Measurements from ENCODE around the gene CSNK1G2.

The CSNK1G2 gene

DNA sequence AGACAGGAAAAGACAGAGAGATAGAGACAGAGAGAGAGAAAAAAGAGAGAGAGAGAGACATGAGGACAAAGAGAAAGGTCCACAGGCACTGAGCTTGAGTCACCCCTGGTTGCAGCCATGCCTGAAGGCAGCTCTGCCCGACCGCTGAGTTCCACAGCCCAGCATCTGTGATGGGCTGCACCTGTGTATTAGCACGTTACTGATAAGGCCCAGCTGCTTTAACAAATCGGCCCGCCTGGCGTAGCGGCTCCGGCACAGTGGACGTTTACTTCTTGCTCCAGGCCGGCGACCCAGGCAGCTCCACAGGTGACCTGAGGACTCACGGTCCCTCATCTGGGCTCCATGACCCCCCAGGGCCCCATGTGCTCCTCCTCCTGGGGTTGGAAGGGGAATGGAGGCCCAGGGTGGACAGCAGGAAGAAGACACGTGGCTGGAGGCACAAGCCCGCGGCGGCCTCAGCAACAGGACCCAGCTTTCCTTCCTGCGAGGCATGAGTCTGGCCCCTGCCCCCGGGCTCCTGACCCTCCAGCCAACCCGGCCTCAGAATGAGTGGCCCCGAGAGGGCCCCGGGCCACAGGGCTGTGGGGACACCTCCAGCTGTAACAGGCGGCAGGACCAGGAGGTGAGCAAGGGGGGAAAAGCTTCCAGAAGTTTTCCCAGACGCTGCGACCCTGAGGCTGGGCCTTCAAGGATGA lies 3.9 kb upstream of the CSNK1G2 start:
- TF ChIP-seq, protein P1, sequence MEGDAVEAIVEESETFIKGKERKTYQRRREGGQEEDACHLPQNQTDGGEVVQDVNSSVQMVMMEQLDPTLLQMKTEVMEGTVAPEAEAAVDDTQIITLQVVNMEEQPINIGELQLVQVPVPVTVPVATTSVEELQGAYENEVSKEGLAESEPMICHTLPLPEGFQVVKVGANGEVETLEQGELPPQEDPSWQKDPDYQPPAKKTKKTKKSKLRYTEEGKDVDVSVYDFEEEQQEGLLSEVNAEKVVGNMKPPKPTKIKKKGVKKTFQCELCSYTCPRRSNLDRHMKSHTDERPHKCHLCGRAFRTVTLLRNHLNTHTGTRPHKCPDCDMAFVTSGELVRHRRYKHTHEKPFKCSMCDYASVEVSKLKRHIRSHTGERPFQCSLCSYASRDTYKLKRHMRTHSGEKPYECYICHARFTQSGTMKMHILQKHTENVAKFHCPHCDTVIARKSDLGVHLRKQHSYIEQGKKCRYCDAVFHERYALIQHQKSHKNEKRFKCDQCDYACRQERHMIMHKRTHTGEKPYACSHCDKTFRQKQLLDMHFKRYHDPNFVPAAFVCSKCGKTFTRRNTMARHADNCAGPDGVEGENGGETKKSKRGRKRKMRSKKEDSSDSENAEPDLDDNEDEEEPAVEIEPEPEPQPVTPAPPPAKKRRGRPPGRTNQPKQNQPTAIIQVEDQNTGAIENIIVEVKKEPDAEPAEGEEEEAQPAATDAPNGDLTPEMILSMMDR (conservative IDR thresholded peaks at IDR 0.05), result no peak
- TF ChIP-seq ZFX (IDR thresholded peaks at IDR 0.05), result no peak
- H3K27ac ChIP-seq, result no peak overlapping the region

DNA sequence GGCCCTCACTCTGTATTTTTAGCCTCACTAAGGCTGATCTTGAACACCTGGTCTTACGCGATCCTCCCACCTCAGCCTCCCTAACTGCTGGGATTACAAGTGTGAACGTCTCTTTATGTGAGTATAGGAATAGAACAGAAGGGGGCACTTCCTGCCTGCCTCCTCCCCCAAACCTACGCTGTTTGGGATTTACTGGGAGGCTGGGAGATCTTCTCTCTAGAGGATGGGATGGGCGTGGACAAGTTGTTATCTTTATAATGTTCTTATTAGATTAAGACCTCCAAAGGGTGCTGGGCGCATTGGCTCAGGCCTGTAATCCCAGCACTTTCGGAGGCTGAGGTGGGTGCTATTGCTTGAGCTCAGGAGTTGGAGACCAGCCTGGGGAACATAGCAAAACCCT lies 2.9 kb upstream of the CSNK1G2 start:
- H3K27ac ChIP-seq, result no peak overlapping the region
- TF ChIP-seq, protein P1 (conservative IDR thresholded peaks at IDR 0.05), result no peak
- no peak for TF ChIP-seq ZFX (IDR thresholded peaks at IDR 0.05)

DNA sequence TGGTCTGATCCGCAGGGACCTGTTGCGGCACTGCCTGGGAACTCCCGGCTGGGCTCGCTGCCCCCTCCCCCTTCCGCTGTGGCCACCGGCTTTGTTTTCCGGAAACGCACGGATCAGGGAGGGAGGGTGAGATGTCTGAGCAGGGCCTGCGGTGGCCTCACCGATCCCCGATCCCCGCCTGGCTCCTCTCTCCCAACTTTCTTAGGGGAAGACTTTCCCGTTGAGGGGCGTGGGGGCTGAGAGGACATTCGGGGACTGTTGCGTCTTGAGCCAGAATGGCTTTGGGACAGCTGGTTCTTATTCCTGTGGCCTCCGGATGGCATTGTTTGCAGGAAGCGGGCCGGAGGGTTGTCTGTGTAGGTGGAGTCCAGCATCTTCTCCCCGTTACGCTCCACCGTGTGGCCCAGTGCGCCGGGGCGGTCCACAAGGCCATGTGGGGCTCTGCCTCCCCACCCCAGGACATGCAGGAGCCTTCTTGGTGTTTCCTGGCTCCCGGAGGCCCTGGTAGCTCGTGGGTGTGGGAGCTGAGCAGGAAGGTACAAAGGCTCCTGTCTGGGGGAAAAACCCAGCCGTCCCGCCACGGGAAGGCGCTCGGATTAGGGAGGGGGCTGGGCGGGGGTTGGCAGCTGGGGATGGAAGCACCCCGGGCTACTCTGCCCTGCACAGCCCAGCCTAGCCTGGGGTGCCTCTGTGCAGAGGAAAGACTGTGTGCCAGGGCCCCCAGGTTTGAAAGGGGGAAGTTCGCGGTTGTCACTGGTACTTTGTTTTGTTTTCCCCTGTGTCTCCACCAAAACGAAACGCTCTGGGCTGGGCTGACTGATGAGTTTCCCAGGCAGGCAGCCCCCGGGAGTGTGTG lies 1.3 kb downstream of the CSNK1G2 start:
- peak overlapping the region; percentile 80 for H3K27ac ChIP-seq
- TF ChIP-seq, protein P1 (conservative IDR thresholded peaks at IDR 0.05), result no peak
- peak; percentile 63; the same call in 1 of the 2 replicates for TF ChIP-seq ZFX (IDR thresholded peaks at IDR 0.05)

DNA sequence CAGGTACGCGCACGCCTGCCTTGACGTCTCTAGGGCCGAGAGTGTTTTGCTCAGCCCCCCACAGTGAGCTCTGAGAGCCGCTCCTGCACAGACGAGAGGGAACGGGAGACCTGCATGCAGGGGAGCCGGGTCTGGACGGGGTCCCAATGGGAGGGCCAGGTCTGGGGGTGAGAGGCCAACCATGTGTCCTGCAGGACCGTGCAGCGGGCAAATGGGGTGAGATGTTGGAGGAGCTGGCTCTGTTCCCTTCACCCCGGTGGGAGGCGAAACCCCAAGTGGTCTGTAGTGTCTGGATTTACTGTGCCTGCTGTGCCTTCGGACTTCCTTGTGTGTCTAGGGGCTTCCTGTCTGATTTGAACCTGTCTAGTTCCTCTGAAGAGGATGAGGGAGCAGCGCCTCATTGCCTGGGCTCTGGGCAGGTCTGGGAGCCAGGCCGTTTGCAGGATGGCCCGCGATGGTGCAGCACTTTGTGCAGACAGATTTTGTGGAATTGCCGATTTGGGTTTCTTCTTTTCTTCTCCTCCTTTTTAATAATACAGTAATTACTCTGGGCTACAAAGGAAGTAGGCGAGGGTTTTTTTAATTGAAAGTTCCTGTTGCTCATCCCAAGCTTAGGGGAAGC lies 2.1 kb downstream of the CSNK1G2 start:
- no peak for TF ChIP-seq ZFX (IDR thresholded peaks at IDR 0.05)
- TF ChIP-seq, protein P1 (conservative IDR thresholded peaks at IDR 0.05), result no peak
- H3K27ac ChIP-seq, result peak overlapping the region; percentile 80

DNA sequence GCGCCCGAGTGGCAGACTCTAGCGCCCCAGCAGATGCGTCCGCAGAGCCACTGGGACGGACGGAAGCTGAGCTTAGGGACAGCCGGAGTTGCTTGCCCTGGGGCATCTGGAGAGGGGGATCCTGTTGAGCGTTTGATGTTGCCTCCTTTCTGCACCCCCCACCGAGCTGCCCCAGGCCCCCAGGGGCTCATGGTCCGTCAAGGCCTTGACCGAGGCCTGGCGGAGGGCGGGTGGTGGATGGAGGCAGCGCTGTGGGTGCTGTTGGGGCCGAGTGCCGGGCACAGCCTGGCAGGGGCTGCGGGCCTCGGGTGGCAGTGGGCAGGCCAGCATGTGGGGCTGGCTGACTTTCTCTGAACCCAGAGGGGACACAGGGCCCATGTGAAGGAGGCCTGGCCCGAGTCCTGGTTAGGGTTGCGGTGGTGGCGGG lies 2.7 kb downstream of the CSNK1G2 start:
- H3K27ac ChIP-seq, result peak overlapping the region; percentile 4; the same call in 1 of the 2 replicates
- no peak for TF ChIP-seq ZFX (IDR thresholded peaks at IDR 0.05)
- TF ChIP-seq, protein P1 (conservative IDR thresholded peaks at IDR 0.05), result no peak

DNA sequence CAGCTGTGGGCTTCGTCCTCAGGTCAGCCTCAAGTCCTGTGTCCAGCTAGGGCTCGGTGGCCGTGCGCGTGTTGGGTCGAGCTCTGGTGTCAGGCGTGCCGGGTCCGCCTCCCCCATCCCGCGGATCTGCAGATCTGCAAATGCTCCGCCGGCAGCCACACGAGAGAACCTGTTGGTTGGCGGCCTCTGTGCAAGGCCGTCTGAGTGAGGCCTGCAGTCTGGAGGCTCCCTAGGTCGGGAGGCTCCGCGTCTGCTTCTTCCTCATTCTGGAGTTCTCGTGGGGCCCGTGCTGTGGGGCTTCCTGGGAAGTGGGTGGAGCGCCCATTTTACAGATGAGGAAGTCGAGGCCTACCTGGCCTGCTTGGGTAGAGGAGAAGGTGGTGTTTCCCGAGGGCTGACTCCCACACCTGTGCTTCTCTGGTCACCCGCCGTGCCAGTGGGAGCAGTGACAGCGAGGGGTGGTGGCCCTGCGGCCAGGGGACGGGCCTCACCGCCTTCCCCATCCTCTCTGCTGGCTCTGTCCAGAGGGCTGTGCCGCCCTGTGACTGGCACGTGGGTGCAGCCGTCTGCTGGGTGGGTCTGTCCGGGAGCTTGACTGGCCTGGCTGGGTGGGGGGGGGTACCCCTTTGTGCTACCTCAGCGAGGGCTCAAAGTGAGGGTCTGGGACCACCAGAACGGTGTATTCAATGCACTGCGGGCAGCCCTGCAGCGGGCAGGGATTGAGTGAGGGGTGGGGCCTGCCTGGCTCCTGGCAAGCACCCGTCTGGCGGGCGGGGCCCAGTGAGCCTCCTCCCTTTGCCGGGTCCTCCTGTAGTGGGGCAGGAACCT lies 3.3 kb downstream of the CSNK1G2 start:
- no peak for TF ChIP-seq ZFX (IDR thresholded peaks at IDR 0.05)
- TF ChIP-seq, protein P1 (conservative IDR thresholded peaks at IDR 0.05), result no peak
- peak overlapping the region; percentile 4; the same call in 1 of the 2 replicates for H3K27ac ChIP-seq
